Measurements from ENCODE around the gene HBG2.

Gene HBG2

GRCh38 chr11:5247472-5248192 is 6.9 kb downstream of the HBG2 start:
- no peak for DNase-seq

GRCh38 chr11:5246772-5247471 is 7.7 kb downstream of the HBG2 start:
- DNase-seq = no peak

- DNase-seq = no peak
Measured at GRCh38 chr11:5245155-5245554, 9.4 kb downstream of the HBG2 start.

- no peak for DNase-seq
Measured at GRCh38 chr11:5243816-5244180, 10.8 kb downstream of the HBG2 start.

- DNase-seq = no peak
Measured at GRCh38 chr11:5242933-5243815, 11.4 kb downstream of the HBG2 start.

GRCh38 chr11:5242208-5242607 is 12.4 kb downstream of the HBG2 start:
- DNase-seq = no peak

GRCh38 chr11:5241458-5241857 is 13.1 kb downstream of the HBG2 start:
- DNase-seq = no peak

- DNase-seq = no peak
Measured at GRCh38 chr11:5240458-5240857, 14.1 kb downstream of the HBG2 start.

- no peak for DNase-seq
Measured at GRCh38 chr11:5240056-5240455, 14.5 kb downstream of the HBG2 start.

GRCh38 chr11:5239046-5239445 is 15.5 kb downstream of the HBG2 start:
- DNase-seq = no peak

GRCh38 chr11:5238486-5238885 is 16.1 kb downstream of the HBG2 start:
- no peak for DNase-seq

- DNase-seq = no peak
Measured at GRCh38 chr11:5237420-5237819, 17.2 kb downstream of the HBG2 start.

GRCh38 chr11:5235364-5236095 is 19.1 kb downstream of the HBG2 start:
- DNase-seq = no peak

GRCh38 chr11:5234381-5234834 is 20.2 kb downstream of the HBG2 start, which contains the start of gene HBD:
TSS of gene HBD (minus strand) at chr11:5234483. CDS start at chr11:5234433, 50 bp downstream.
- no peak for DNase-seq

- DNase-seq = no peak
Measured at GRCh38 chr11:5233307-5233706, 21.3 kb downstream of the HBG2 start.

- DNase-seq = no peak
Measured at GRCh38 chr11:5232821-5233220, 21.8 kb downstream of the HBG2 start.

- no peak for DNase-seq
Measured at GRCh38 chr11:5232176-5232575, 22.4 kb downstream of the HBG2 start.

- no peak for DNase-seq
Measured at GRCh38 chr11:5231111-5231510, 23.5 kb downstream of the HBG2 start.

- no peak for DNase-seq
Measured at GRCh38 chr11:5230266-5230665, 24.3 kb downstream of the HBG2 start.

- no peak for DNase-seq
Measured at GRCh38 chr11:5229796-5230195, 24.8 kb downstream of the HBG2 start.

GRCh38 chr11:5229356-5229755 is 25.2 kb downstream of the HBG2 start:
- no peak for DNase-seq

GRCh38 chr11:5228124-5228523 is 26.5 kb downstream of the HBG2 start:
- no peak for DNase-seq

GRCh38 chr11:5227681-5228080 is 26.9 kb downstream of the HBG2 start:
- no peak for DNase-seq

Data from NCI-H2171 (cell line).